Stimulated activated CD8-positive, alpha-beta memory T cell treated with anti-CD3 and anti-CD28 coated beads, Interleukin-15, amount 100 ng/mL, for 1 hour (primary cell): ENCODE results near the gene EIF4E.
"Not testable (repeated sequence)": the region's sequence is repeated elsewhere in the genome, so short reads cannot be mapped to it uniquely, and the experiment has no call there.

Experiments
- DNase-seq: peaks from one replicate; pipeline ENCODE4 v3.0.0-alpha.2; 2020; ENCODE audit warnings: low read depth

Gene EIF4E

DNA sequence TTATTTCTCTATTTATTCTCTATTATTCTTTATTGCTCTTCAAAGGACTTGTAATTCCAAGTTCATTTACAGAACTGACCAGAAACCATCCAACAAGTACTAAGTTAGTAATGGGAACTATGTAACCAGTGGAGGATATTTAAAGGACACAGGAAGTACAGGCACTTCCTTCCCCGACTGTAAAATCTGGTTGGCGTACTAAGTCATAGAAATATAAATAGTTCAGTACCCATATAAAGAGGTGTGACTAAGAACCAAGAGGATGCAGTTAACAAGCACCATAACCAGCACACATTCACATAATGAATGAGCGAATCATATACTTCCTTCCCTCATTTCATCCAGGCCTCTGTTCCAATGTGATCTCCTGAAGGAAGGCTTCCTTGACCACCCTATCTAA, 3.6 kb upstream of the EIF4E start:
- DNase-seq: no peak

DNA sequence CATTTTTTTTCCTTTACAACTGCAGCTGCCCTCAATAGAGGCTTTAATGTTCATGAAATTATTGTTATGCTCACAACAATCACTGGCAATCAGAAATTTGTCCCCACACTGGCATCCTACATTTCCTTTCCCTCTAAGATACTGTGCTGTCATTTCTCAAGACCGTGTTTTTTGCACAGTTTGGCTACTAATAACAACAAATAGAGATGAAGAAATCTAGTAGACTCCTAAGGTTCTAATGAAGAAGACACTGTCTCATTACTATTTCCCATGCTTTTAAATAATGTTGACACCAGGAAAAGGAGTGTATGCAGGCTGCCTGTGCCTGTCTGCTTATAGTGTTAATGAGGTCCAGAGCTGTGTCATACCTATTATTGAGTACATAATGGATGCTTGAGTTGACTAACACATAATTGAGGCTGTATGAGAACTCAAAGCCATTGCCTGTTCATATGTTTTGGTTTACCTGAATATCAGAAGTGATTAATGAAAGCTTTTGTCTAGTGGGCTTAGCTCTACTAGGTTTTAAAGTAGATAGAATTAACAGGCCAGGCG, 1.5 kb upstream of the EIF4E start:
- no peak for DNase-seq

DNA sequence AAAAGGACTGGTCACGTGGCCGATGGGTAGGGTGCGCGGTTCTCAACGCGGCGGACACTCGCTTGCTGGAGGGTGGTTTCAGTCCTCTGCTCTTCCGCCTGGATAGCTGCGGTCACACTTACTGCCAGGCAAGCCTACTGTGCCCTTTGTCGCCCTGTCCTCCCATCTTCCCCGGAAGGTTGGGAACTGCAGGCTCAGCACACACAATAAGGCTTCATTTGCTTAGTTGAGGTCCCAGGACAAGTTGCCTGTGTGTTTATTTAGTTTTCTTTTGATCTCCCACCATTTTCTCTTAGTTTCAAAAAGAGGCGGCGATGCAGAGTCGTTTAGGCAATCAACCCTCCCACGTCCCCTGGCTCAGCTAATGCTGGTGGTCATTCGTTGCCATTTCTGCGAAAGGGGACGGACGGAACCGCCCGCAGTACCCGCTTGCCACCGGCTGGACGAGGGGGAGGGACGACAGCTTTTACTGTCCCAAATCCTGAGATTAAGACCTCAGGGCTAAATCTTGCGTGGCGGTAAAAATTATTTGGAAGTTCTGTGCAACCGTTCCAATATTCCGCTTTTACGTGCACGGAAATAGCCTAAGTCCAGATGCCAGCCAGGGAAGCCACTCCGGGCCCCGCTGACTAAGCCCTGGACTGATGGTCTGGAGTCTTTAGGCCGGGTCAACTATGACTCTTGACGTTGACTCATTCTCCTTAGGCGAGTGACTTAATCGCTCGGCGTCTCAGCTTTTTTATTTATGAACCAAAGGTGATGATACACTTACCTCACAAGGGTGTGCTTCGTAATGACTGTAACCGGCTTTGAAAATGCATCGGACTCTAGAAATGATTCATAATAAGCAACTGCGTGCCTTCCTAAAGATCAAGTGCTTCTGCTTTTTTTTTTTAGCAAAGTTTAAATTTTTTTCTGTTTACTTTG, 671 bp upstream of the EIF4E start:
- DNase-seq: peak; percentile 3

DNA sequence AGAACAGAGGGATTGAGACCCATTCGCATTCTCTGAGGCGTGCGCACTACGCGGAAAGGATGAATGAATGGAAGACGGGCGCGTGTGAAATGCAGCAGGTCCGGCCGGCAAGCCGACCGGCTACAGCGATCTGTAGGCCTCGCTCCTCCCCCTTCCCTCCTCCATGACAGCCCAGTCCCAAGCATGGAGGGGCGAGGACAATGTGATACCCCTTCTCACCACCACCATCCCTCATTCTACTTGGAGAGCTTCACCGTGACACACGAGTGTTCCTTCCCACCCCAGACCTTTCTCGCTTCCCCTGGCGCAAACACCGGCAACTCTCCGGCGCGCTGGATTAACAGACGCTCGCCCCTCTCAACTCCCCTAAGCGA, 815 bp downstream of the EIF4E start:
- DNase-seq: peak; percentile 27

DNA sequence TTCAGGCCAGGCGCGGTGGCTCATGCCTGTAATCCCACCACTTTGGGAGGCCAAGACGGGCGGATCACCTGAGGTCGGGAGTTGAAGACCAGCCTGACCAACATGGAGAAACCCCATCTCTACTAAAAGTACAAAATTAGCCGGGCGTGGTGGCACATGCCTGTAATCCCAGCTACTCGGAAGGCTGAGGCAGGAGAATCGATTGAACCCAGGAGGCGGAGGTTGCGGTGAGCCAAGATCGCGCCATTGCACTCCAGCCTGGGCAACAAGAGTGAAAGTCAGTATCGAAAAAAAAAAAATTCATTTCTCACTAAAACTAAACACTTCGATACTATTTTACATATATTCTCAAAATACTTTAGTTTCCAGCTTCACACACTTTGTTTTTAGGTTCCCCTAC, 2.7 kb downstream of the EIF4E start:
- DNase-seq: not testable (repeated sequence)

DNA sequence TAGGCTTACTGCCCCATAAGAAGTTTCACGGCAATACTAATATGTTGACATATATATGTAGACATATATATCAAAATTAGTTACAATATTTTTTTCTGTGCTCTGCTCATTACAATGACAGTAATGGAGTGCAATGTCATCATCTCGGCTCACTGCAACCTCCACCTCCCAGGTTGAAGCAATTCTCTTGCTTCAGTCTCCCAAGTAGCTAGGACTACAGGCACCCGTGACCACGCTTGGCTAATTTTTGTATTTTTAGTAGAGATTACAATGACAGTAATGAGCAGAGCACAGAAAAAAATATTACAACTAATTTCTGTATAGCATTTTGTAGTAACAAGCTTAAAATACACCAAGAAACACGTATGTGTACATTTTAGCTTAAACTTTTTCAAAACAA, 7.6 kb downstream of the EIF4E start:
- no peak for DNase-seq

DNA sequence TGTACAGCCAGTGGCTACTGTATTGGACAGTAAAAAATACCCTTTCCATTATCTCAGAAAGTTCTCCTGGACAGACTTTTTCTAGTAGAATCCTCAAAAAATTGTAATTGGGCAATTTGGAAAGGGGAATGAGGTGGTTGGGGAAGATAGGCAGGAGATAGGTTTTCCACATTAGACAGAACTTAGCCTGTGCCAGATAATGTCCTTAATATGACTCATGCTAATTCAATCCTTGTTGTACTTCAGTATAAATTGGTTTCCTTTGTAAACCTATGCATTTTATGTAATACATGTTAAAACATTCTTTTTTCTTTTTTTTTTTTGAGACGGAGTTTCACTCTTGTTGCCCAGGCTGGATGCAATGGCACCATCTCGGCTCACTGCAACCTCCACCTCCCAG, 8.9 kb downstream of the EIF4E start:
- DNase-seq: no peak

DNA sequence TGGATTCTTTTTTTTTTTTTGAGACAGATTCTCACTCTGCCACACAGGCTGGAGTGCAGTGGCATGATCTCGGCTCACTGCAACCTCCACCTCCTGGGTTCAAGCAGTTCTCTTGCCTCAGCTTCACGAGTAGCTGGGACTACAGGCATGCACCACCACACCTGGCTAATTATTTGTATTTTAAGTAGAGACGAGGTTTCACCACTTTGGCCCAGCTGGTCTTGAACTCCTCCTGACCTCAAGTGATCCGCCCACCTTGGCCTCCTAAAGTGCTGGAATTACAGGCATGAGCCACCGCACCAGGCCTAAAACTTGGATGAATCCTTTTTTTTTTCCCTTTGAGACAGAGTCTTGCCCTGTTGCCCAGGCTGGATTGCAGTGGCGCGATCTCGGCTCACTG, 18.2 kb downstream of the EIF4E start:
- DNase-seq: not testable (repeated sequence)

DNA sequence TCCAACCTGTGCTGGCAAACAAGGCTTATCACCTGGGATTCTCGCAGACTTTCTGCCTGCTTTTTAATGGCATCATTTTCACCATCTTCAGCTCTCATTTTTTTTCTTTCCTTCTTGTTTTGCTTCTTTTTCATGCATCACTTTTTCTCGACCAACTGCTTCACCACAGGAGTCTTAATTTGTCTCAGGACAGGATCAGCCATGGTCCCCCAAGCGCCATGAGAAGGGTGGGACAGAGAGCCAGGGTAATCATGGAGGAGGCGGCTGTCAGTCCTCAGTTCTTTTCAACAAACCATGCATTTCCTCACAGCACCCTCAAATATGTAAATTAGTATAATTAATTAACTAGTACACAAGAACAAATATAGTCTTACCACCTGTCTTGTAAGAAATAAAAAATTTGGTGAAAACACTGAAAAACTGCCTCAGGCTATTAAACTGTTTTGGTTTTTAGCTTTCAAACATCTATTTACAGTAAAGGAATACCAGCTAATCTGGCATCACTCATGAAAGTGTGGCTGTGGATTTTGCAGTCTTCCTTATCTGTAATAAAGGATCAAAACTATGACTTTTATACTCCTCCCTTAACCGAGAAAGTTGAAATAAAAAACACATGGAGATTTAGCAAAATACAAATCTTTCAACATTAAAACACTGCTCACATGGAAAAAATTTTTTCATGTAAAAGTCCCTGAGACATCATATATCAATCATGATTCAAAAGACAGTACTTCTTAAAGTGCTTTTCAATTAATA, 19.1 kb downstream of the EIF4E start:
- no peak for DNase-seq

DNA sequence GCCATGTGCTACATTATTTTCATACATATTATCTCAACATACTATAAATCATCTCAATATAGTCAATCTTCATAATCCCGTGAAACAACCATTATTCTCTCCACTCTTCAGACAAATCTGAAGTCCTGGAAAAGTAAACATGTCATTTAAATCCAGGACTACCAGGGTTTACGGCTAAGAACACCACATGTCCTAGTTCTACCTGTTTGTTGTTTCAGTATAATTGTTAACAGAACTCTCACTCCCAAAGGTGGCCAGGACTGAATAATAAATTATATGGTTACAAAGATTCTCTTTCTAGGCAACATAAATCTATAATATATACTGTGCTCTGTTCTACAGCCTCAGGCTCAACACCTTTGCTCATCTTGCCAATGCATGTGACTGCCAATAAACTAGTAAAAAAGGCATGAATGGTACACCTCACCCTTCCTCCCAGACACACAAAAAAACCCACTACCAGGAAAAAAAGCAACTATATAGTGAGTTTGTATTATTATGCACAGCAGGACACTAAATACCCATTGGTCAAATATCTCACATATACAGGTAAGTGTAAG, 20.1 kb downstream of the EIF4E start:
- DNase-seq: no peak

DNA sequence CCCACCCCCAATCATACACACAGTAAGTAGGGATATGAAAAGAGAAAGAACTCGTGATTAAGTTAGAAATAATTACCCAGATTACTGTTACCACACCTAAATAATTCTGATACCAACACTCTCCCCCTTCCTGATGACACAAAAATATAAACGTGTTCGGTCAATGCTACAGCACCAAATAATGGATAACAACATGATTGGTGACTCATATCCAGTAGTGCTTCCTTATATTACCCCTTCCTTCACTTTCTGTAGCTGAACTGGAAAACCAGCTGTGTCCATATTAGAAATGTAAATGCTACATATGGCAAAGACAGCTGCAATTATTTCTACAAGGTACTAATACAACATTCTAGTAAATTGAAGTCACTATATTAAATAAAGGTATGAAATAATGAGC, 20.8 kb downstream of the EIF4E start:
- DNase-seq: no peak

DNA sequence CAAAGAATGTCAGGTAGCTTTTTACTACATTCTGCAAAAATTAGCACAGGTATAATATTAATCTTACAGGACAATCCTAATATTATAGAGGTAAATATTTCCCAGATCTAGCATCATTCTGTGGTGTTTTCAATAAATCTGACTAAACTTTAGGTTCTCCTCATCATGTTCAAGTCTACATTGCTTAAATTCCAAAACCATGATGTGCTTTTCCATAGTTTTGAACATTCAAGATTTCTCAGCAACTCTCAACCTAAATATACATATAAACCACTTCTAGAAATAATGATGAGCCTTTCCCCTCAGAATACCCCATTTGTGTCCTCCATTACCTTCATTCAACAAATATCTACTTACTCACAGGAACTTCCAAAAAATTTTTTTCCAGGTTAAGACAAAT, 23.1 kb downstream of the EIF4E start:
- no peak for DNase-seq

DNA sequence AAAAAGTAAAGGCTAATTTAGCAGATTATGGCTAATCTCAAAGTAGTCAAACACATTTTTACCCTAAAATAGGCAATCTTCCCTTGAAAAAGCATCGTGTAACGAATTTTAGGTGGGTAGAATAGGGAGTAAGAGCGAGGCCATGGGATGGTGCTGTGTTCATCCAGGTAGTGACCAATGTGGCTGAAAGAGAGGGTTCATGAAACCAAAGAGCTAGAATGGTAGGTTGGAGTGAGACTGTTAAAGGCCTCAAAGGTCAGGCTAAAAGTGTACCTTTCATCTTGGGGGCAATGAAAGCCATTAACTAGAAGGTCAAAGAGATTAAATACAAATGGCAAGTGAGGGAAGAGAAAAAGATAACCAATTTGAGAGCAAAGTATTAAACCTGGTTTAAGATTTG, 23.6 kb downstream of the EIF4E start:
- no peak for DNase-seq

DNA sequence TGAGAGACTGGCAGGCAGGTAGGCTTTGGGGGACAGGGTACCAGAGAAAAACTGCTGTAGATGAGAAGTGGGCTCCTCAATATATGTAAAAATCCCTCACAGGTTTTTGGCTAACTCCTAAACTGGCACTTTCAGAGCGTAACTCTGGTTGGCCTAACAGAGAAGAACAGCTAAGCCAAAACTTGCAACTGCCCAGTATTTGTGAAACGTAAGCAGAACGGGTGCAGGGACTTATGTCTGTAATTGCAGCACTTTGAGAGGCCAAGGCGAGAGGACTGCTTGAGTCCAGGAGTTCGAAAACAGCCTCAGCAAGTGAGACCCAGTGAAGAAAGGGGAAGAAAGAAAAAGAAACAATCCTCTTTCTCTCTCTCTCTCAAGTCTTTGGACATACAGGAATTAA, 25.0 kb downstream of the EIF4E start:
- DNase-seq: no peak

DNA sequence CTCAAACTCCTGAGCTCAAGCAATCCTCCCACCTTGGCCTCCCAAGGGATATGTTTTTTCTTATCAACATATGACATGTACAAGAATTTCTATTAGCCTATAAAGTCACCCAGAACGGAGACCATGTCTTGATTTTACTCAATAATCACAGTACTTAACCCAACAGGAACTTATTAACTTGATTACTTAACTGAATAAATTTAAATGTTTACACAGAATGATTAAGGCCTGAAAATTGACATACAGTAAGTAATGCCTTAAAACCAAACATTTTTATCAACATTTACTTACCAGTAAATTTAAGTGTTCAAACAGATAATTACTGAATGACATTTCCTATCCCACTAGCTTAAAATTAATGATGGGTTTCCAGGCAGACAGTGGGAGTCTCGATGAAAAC, 25.4 kb downstream of the EIF4E start:
- DNase-seq: no peak

DNA sequence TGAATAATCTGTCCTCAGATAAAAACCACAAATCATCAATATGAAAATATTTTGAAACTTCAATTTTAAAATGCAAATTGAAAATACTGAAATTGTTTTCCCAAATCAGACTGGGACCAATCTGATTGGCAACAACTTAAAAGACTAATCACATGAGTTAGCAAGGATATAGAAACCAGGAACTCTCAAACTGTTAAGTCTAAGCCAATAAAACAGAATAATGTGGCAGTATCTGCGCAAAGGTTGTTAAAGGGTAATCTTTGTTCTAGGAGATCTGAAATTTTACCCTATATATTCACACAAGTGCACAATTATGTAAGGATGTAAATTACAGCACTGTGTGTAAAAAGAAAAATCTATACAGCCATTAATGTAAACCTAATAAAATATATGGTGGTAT, 29.7 kb downstream of the EIF4E start:
- DNase-seq: no peak

DNA sequence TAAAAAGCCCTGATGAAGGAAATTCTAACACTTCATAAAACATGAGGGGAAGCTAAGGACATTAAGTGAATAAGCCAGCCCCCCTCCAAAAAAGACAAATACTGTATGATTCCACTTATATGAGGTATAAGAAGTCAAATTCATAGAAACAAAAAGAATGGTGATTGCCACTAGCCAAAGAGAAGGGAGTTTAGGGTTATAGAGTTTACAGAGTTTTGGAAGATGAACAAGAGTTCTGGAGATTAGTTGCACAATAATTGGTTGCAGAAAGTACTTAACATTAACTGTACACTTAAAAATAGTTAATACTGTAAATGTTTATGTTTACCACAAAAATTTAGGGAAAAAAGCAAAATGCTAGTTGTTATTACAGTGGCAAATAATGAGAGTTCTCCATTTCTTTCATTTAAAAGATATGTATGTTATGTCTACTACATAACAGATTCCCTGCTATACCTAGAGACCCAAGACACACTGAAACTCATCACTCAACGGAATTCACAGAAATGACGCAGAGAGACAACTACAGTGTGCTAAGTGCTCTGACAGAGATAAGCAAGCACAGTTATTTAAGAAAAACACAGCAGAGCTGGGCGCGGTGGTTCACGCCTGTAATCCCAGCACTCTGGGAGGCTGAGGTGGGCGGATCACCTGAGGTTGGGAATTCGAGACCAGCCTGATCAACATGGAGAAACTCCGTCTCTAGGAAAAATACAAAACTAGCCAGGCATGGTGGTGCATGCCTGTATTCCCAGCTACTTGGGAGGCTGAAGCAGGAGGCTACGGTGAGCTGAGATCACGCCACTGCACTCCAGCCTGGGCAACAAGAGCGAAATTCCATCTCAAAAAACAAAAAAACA, 37.2 kb downstream of the EIF4E start:
- no peak for DNase-seq

DNA sequence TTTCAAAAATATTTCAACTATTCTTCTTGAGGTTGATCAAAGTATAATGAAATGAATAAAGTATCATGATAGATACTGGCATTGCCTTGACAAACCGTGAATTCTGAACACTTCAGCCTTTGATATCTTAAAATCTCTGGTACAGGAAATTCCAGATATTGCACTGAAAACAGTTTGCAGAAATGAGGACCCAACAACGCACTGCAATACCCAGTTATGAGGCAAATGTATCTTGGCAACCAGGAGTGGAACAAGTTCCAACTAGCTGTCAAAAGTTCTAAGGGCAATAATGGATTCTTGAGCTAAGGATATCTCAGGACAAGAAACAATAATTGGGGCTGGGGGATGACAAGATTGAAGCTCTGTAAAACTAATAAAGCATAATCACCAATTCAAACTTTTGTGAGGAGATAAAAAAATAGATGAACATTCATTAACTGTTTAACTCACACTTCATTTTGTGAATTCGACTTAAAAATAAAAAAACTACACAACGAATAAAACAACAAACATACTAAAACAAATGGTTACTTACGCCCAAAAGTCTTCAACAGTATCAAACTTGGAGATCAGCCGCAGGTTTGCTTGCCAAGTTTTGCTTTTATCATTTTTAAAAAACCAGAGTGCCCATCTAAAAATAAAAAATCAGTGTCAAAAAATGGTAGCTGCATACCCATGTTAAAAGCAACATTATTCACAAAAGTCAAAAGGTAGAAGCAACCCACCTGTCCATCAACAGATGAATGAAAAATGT, 38.1 kb downstream of the EIF4E start:
- DNase-seq: no peak

DNA sequence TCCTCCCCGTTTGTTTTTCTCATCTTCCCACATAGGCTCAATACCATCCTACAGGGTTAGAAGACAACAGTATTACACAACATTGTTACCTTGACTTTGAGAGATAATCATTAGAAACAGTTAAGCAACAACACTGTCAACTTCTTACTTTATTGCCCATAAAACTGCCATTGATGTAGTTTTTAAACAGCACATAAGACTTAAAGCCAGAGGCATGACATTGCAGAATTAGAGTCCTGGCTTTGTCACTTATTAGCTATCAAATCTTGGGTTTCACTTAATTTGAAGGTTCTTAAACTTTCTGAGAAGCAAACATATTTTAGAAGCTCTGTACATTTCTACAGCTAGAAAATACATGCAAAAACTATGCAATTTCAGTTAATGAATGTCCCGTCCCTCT, 41.8 kb downstream of the EIF4E start:
- no peak for DNase-seq

DNA sequence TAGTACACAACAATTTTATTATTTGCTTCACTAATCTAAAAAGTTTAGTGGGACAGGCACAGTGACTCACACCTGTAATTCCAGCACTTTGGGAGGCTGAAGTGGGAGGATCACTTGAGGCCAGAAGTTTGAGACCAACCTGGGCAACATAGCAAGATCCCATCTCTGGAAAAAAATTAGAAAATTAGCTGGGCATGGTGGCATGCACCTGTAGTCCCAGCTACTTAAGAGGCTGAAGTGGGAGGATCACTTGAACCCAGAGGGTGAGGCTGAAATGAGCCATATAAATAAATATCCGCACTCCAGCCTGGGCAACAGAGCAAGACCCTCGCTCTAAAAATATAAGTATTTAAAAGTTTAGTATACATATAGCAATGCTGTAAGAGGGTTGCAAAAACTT, 42.6 kb downstream of the EIF4E start:
- DNase-seq: not testable (repeated sequence)

DNA sequence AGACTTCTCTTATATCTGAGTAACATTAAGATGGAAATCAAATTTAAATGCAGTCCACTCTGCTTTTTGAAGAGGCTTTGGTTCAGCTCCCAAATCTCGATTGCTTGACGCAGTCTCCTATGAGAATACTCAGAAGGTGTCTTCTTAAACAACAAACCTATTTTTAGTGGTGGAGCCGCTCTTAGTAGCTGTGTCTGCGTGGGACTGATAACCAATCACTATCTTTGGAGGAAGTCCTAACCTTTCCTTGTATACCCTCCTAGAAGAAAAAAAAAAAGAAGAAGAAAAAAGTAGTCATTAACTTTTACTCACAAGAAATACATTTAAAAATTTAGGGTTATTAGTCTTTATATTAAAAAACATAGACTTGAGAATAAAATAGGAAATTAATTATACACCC, 48.0 kb downstream of the EIF4E start:
- DNase-seq: not testable (repeated sequence)
